Measurements from ENCODE around the gene ZNF135. TPM values are rescaled to one million over a fixed set of nuclear protein-coding genes. Genes with fewer than 3 reads are reported as not detected.

ZNF135 gene
- total RNA-seq, 1 donor = 4.3 TPM

Other genes starting within 250 kb of the ZNF135 start
- gene ZNF552, start 244.4 kb upstream of the ZNF135 start, total RNA-seq = 7.4 and 12.1 TPM in 2 replicates
- gene ZNF587B, start 229.0 kb upstream of the ZNF135 start, total RNA-seq = 25.1 and 28.1 TPM in 2 replicates
- gene ZNF587, start 209.4 kb upstream of the ZNF135 start, total RNA-seq = 22.2 and 29.8 TPM in 2 replicates
- gene ZNF814, start 170.2 kb upstream of the ZNF135 start, total RNA-seq = 7.8 and 9.3 TPM in 2 replicates
- gene ZNF417, start 142.7 kb upstream of the ZNF135 start, total RNA-seq = 12.2 and 19.4 TPM in 2 replicates
- 3.5 and 5.2 TPM in 2 replicates for gene ZNF418, start 123.9 kb upstream of the ZNF135 start, total RNA-seq
- gene ZNF256, start 111.6 kb upstream of the ZNF135 start, total RNA-seq = 4.8 and 5.2 TPM in 2 replicates
- under 0.01 and 0.32 TPM in 2 replicates for gene C19orf18, start 84.7 kb upstream of the ZNF135 start, total RNA-seq
- gene ZNF606, start 56.5 kb upstream of the ZNF135 start, total RNA-seq = 13.8 and 16.8 TPM in 2 replicates
- not detected in 2 replicates for gene ZSCAN1, start 25.3 kb upstream of the ZNF135 start, total RNA-seq
- 10.6 and 16.0 TPM in 2 replicates for gene ZSCAN18, start 38.9 kb downstream of the ZNF135 start, total RNA-seq
- 9.7 and 14.2 TPM in 2 replicates for gene ZNF329, start 91.5 kb downstream of the ZNF135 start, total RNA-seq
- 12.9 and 17.7 TPM in 2 replicates for gene ZNF274, start 123.8 kb downstream of the ZNF135 start, total RNA-seq
- 26.7 and 47.5 TPM in 2 replicates for gene ZNF544, start 169.6 kb downstream of the ZNF135 start, total RNA-seq
- 6.4 and 9.5 TPM in 2 replicates for gene ZNF8, start 219.7 kb downstream of the ZNF135 start, total RNA-seq
- gene ERVK3-1, start 246.1 kb downstream of the ZNF135 start, total RNA-seq = 30.6 and 34.5 TPM in 2 replicates